HG03108 (cell line): ENCODE data around the gene NUP50.

Experiments
- ATAC-seq: cut with Tn5 transposase; IDR thresholded peaks from one replicate; pipeline ENCODE4 v1.9.1; 2021; ENCODE audit warnings: moderate library complexity; ENCODE audit not compliant: unreplicated experiment

Gene NUP50

DNA sequence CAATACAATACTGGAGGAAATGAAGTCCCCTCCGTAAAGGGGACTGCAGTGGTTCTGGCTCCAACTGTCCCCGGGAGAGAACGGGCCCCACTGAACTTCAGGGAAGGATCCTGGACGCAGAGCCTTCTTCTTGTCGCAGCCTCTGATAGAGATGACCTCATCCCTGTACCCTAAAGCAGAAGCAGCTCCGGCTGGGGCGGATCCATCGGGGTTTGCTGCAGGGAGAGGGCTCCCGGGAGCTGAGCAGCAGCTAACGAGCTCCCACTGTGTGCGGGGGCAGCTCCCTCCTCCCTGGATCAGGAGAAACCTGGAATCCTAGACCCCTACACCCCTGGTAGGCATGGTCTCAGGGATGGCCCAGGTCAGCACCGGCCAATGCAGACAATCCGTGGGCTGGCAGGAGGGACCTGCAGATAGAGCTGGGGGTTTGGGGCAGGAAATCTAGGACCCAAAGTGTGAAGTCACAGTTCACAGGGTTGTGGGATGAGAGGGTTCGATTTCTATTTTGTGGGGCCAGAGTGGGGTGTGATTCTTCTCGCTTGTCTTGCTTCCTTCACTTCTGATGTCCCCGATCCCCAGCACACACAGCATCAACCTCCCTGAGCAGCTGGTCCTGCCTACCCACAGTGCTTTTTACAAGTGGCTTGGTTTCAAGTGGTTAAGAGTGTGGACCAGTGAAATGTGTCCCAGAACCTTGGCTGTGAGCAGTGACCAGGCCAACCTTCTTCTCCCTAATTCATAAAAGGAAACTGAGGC, 64.1 kb downstream of the NUP50 start:
- ATAC-seq: no peak

DNA sequence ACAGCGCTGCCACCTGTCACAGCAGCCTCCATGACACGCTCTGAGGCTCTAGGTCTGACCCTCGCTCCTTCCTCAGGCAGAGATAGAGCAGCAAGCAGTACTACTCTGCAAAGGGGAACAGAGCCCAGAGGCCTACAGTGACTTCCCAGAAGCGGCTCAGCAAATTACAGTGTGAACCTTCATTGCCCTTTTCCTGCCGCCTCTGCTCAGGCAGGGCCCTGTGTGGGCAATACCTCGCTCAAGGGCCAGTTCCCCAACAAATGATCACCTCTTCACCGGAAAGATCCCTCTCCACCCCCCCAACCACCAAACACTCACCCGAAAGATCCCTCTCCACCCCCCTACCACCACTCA, 64.7 kb downstream of the NUP50 start:
- no peak for ATAC-seq

DNA sequence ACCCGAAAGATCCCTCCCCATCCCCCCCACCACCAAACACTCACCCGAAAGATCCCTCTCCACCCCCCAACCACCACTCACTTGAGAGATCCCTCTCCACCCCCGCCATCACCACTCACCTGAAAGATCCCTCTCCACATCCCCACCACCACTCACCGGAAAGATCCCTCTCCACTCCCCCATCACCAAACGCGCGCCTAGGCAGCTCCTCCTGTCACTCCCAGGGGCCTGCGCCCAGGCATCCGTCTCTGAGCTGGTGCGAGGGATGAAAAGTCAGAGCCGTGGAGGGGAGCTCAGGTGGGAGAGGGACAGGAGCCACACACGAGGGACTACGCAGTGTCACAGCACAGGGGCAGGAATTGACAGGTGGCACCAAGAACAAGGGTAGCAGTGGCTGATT, 65.5 kb downstream of the NUP50 start:
- no peak for ATAC-seq

DNA sequence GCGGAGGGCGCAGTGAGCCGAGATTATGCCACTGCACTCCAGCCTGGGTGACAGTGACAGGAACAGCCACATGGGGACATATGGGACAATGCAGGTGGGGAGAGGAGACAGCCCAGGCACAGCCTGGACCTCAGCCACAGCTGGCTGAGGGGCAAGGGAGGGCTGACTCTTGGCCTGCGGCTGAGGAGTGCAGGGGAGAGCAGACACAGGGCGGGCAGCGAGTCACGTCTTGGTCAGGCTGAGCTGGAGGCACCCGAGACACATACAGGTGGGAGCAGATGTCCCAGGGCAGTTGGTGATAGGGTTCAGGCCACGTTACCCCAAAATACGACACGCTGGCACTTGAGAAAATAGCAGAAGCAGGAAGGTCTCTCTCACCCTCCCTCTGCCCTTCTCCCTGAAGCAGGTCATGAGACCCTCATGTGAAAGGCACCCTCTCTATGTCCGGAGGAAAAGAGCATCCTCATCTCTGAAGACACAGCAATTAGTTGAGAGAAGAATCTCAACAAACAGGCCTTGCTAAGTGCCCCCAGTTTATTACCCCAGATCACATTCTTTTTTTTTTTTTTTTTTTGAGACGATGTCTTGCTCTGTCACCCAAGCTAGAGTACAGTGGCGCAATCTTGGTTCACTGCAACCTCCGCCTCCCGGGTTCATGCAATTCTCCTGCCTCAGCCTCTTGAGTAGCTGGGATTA, 66.4 kb downstream of the NUP50 start:
- ATAC-seq: no peak

DNA sequence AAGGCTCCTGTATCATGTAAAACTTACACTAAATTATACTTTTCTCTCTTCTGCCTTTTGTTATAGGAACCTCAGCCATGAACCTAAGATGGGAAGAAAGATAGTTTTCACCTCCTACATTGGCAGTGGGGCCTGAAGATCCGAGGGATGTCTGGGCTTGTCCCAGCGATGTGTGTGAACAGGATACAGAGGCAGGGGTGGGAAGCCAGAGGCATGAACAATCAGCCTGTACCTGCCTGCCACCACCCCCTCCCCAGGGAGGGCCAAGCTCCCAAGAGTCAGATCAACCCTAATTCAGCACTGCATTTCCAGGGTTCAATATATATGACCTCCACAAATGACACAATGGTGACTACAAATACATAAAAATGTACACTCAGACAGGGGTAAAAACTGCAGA, 67.6 kb downstream of the NUP50 start:
- no peak for ATAC-seq

DNA sequence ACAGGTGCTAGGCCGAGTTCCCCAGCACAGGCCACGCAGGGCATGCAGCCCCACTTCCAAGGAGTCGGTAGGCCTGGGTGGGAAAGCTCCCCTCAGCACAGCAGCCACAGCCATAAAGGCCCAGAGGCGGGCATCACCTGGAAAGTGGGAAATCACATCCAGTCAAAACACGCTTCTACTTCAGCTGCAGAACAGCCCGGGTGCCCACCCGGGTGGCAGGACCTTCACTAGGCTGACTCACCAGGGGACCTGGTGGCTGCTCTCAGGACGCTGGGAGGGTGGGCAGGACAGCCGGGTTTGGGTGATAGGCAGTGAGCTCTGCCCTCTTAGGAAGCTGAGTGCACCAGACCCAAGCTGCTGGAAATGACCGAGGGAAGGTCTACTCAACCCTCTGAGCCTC, 69.7 kb downstream of the NUP50 start:
- no peak for ATAC-seq

DNA sequence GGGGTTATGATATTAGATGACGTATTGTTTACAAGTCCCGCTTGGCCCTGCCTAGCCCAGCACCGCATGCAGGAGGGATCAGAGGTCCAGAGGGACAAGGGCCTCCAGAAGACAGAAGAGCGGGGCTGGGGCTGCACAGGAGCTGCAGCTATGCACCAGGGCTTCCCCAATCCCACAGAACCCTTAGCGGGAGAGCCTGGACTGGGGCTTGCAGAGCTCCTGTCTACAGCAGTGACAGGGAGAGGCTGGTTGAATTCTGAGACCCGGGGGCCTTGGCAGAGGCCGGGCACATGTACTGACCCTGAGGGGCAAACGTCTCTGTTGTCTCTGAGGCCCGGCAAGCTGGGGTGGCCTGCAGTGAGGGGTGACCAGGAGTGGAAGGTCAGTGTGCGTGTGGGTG, 70.1 kb downstream of the NUP50 start:
- no peak for ATAC-seq

DNA sequence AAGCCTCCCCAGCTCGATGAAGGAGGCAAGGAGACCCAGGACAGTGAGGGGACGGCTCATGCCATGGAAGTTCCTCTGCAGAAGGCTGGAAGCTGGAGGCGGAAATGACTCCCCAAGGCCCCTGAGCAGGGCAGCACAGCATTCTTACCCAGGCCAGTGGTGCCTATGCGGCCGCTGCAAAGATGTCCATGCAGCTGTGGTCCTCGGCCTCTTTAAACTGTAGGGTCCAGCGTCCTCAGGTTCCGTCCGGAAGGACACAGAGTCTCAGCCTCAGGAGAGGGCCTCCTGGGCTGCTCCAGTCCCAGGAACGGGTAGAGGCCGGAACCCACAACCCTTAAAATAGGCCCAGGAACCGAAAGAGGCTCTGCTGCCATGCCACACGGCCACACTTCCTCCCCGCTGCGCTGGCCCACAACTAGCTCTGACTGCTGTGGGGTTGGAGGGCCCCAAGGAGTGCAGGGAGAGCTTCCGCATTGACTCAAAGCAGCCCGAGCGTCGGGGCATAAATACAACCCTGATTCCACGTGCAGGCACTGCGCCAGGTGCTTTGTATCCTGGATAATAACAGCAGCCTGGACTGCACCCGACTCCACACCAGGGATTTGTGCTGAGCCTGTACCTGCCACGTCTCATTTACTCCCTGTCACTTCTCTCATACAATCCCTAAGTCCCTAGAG, 71.5 kb downstream of the NUP50 start:
- ATAC-seq: peak; percentile 78

DNA sequence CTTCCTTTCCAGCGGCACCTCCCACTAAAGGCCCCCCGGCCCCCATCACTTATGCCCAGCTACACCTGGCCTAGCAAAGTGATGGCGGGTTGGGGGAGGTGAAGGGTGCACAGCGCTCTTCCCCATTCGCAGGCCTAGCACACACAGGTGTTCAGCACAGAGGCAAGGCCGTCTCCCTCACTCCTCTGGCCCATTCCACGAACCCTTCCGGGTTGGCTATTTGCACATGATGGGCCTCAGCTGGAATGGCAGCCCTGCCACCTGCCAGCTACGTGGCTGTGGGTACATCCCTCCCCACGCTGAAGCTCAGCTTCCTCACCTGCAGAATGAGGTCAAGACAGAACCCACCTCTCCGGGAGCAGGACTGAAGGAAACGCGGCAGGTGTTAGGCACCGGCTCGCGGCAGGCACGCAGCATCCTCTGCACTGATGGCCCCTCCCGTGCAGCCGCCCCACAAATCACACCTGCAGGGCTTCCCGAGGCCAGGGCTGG, 72.2 kb downstream of the NUP50 start:
- ATAC-seq: no peak

DNA sequence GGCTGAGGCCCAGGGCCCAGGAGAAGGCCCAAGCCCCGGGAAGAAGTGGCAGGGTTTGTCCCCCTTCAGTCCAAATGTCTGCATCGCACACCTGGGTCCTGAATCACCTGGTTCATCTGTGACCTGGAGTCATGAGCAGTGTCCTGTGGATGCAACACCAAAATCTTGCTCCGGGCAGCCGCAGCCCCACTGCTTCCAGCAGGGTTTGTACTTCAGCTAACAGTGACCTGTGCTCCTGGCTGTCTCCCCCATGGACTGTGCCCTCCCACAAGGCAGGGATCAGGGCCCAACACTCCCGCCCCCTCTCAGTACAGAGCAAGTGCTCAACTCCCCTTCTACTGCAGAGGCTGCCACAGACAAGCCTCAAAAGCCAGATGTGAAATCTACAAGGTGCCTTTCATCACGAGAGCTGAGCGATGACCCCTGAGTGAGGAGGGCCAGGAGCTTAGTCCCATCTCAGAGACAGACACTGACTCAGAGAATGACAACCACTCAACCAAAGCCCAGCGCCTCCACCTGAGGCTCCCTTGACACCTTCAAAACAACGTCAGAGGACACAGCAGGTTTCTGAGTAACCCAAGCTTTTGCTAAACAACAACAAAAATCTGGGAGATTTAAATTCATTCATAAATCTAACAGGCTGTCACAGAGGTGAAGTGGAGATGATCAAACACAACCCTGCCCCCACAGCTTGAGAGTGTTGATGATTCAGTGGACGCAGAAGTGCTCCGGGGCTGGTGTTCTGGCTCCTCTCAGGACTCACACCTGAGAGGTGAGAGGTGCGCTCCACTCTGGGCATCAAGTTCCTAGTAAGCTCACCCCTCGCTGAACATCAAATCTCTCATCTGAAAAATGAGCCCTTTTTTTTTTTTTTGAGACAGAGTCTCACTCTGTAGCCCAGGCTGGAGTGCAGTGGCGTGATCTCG, 73.6 kb downstream of the NUP50 start:
- no peak for ATAC-seq
